ENCODE data around the gene TNN.

Gene TNN

DNA sequence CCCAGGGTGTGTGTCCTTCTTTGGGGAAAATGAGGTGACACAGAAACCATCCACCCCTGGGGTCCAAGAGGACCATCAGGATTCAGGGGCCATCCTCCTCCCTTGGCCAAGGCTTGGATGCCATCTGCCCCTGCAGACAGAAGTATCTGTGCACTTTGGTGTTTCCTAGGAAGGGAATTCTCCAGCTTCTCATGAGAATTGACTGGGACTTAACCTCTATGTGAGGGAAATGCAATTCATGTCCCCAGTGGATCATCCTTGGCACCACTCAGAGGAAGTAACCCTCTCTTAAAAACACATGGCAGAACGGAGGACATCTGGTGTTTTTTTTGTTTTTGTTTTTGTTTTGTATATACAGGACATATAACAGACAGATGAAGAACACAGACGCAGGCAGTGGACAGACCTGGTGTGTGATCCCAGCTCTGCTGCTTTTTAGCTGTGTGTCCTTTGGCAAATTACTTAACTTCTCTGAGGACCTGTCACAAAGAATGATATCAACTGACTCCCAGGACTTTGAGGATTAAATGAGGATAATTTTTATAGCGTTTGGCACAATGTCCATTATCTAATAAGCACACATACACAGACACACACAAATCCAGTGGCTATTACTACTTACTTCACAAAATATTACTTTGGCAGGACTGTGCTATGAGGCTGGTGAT is 3.8 kb downstream of the TNN start:
- in situ Hi-C loops (cut with HindIII; ENCODE audit: low sequenced_read_pairs) = no loop called here
- TF ChIP-seq, protein P1, sequence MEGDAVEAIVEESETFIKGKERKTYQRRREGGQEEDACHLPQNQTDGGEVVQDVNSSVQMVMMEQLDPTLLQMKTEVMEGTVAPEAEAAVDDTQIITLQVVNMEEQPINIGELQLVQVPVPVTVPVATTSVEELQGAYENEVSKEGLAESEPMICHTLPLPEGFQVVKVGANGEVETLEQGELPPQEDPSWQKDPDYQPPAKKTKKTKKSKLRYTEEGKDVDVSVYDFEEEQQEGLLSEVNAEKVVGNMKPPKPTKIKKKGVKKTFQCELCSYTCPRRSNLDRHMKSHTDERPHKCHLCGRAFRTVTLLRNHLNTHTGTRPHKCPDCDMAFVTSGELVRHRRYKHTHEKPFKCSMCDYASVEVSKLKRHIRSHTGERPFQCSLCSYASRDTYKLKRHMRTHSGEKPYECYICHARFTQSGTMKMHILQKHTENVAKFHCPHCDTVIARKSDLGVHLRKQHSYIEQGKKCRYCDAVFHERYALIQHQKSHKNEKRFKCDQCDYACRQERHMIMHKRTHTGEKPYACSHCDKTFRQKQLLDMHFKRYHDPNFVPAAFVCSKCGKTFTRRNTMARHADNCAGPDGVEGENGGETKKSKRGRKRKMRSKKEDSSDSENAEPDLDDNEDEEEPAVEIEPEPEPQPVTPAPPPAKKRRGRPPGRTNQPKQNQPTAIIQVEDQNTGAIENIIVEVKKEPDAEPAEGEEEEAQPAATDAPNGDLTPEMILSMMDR (IDR thresholded peaks at IDR 0.05; ENCODE audit: low read depth, low read length) = no peak
- no peak for DNase-seq (ENCODE audit: low read depth, low spot score)
- H3K4me3 ChIP-seq (ENCODE audit: low read depth, low read length) = no peak overlapping the region

DNA sequence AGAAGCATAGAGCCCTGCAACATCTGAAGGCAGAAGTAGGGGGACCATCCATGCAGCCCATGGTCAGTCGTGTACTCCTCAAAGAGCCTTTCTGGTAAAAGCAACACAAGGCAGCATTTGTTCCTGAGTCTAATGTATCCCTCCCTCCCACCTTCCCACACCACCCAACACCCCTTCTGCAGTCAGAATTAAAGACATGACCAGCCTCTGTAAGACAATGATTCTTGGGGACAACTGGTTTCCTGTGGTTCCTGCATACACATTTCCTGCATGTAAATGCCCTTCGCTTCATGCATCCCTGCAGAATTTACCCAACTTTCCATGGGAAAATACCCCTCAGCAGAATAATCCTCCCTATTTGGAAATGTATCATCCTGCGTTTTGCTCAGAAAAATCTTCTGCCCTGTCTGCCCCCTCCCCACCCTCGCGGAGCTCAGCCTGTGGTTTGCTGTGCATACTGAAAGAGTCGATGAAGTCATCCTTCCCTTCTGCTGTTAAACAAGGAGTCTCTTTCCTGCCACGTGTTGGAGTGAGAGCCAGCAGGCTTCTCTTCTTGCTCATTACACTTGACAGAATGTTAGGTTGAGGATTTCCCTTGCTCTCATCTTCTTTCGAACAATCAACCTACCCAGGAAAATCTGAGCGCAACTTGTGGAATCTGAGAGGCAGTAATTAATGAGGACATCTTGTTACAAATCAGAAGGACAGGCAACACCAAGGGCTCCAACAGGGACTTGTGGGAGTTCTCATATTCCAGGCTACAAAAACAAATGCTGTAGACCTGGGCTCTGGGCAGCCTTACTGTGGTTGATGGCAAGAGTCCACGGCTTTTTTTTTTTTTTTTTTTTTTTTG is 4.7 kb downstream of the TNN start:
- TF ChIP-seq, protein P1 (IDR thresholded peaks at IDR 0.05; ENCODE audit: low read depth, low read length) = no peak
- DNase-seq (ENCODE audit: low read depth, low spot score) = peak; percentile 57
- in situ Hi-C loops (cut with HindIII; ENCODE audit: low sequenced_read_pairs) = no loop called here
- no peak overlapping the region for H3K4me3 ChIP-seq (ENCODE audit: low read depth, low read length)

DNA sequence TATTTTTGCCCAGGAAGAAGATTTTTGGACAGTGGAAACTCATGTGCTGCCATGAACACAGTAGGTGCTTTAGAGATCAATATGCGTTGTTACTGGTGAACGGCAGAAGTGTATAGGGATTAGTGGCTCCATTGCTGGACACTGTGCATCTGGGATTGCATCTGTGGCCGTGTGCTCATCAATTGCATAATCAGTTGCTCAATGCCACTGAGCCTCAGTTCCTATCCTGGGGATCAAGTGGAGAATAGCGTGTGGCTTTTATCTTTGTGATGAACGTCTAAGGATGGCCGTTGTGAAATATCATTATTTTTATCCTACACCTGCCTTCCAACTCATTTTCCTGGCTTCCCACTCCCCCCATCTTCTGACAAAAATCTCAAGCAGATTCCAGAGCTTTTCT is 5.4 kb downstream of the TNN start:
- H3K4me3 ChIP-seq (ENCODE audit: low read depth, low read length) = no peak overlapping the region
- in situ Hi-C loops (cut with HindIII; ENCODE audit: low sequenced_read_pairs) = no loop called here
- DNase-seq (ENCODE audit: low read depth, low spot score) = no peak
- TF ChIP-seq, protein P1 (IDR thresholded peaks at IDR 0.05; ENCODE audit: low read depth, low read length) = no peak

DNA sequence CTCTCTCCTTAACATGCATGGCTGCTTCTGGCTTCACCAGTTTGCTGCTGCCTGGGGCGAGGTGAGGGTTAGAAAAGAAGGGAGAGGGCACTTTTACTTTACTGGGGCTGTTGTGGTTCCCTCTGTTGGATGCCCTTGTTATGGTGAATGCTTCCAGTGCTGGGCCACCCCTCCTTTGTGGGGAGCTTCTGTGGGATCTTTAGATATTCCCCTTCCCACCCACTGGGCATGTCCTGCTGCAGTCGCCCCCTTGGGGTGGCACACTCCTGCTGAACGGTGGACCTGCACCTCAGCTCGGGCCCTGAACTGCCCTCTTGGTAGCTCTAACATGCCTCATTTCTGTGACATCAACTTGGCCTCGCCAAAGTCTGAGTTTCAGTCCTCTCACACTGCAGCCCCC is 6.0 kb downstream of the TNN start:
- DNase-seq (ENCODE audit: low read depth, low spot score) = no peak
- TF ChIP-seq, protein P1 (IDR thresholded peaks at IDR 0.05; ENCODE audit: low read depth, low read length) = no peak
- in situ Hi-C loops (cut with HindIII; ENCODE audit: low sequenced_read_pairs) = no loop called here

DNA sequence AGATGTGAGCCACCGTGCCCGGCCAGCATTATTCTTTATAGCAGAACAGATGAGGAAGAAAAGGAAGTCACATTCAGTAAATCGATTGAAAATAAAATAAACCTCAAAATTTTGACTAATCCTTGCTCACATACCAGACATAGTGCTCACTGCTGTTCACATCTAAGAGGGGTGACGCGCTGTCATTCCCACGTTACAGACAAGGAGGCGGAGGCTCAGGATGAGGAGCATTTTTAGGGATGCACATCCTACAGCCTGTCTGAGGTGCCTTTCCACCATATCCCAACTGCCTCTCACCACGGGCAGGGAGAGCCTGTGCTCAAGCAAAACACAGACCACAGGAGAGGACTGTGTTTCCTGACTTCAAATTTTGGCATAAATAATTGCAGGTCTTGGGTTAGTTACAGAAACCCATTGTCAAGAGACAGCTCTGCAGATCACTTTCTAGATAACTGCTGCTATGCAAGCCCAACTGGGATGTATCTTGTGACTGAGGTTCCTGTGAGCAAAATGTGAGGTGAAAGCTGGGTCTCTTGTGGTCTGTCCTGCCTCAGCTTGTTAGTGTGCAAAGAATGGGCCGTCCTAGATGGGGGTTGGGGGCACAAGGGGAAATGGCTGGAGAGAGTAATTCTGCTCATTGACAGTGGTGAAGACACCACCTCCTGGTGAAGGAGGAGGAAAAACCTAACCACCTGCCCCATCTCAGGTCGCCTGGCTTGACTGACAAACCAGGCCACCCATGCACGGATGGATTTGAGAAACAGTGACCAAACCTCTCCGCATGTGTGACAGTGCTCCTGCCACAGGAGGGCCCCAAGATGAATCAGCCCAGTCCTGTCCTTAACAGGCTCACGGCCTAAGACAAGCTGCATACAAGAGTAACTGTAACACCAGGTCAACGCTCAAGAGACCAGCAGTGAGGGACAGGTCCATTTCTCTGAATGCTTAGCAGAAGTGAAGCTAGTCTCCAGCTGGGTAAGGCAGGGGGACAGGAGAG is 8.2 kb downstream of the TNN start:
- no peak for DNase-seq (ENCODE audit: low read depth, low spot score)
- TF ChIP-seq, protein P1 (IDR thresholded peaks at IDR 0.05; ENCODE audit: low read depth, low read length) = no peak
- H3K4me3 ChIP-seq (ENCODE audit: low read depth, low read length) = no peak overlapping the region
- in situ Hi-C loops (cut with HindIII; ENCODE audit: low sequenced_read_pairs) = no loop called here

More for the DNA sequence above, 6.0 kb downstream of the TNN start:
- H3K4me3 ChIP-seq (ENCODE audit: low read depth, low read length) = no peak overlapping the region
